Lung (tissue), 12 donors: ENCODE results near the gene COG5. TPM values are rescaled to one million over a fixed set of nuclear protein-coding genes. Genes with fewer than 3 reads are reported as not detected.

Source experiments
- ATAC-seq: fragments of 200-7000 bp; cut with Tn5 transposase; one replicate; pipeline ENCODE4 v1.9.1; 2020; ENCODE audit warnings: moderate number of reproducible peaks; ENCODE audit not compliant: insufficient read depth, low FRiP score
- DNase-seq, 3 donors: peaks; one replicate each; pipeline ENCODE4 v3.0.0-alpha.2; 2013 to 2017
- H3K27ac ChIP-seq, 2 donors: one replicate each; pipeline ENCODE4 v1.5.1; 2013; ENCODE audit warnings: mild to moderate bottlenecking in 2 of 2, moderate library complexity in 2 of 2, control low read depth in 1 of 2, inconsistent platforms in 1 of 2, low read depth in 1 of 2, low read length in 1 of 2
- H3K27me3 ChIP-seq, 3 donors: one replicate each; pipeline ENCODE4 v1.5.1; 2013; ENCODE audit warnings: low read length in 2 of 3; ENCODE audit not compliant: control insufficient read depth in 3 of 3, insufficient read depth in 3 of 3
- H3K36me3 ChIP-seq, 4 donors: one replicate each; pipeline ENCODE4 v1.5.1; 2013; ENCODE audit warnings: low read length in 4 of 4, mild to moderate bottlenecking in 1 of 4, moderate library complexity in 1 of 4; ENCODE audit not compliant: control insufficient read depth in 4 of 4, insufficient read depth in 4 of 4
- H3K4me1 ChIP-seq, 5 donors: one replicate each; pipeline ENCODE4 v1.5.1; 2013; ENCODE audit warnings: low read length in 5 of 5, mild to moderate bottlenecking in 2 of 5, moderate library complexity in 1 of 5; ENCODE audit not compliant: control insufficient read depth in 5 of 5, insufficient read depth in 5 of 5
- H3K4me3 ChIP-seq: one replicate; pipeline ENCODE4 v1.5.1; 2013; ENCODE audit warnings: mild to moderate bottlenecking, control low read depth, moderate library complexity
- H3K9ac ChIP-seq, 2 donors: one replicate each; pipeline ENCODE4 v1.5.1; 2013; ENCODE audit warnings: low read length in 2 of 2, control low read depth in 1 of 2; ENCODE audit not compliant: insufficient read depth in 1 of 2
- H3K9me3 ChIP-seq, 4 donors: one replicate each; pipeline ENCODE4 v1.5.1; 2013; ENCODE audit warnings: low read length in 3 of 4, mild to moderate bottlenecking in 1 of 4, moderate library complexity in 1 of 4; ENCODE audit not compliant: control insufficient read depth in 4 of 4, insufficient read depth in 3 of 4
- WGBS, 2 donors: extraction: QIAGEN DNeasy Blood & Tissue Kit; methylation state at CpG; one replicate each; pipeline ENCODE4 v1.1.7; 2013; 5-methylcytosine and 5-hydroxymethylcytosine counted together
- polyA plus RNA-seq, 2 donors: library from polyadenylated mRNA; stranded (reverse); fragments of 200-250 nt; gene quantifications; one replicate each; pipeline ENCODE4 v1.2.1, GENCODE V29; 2013
- total RNA-seq, 2 donors: library from RNA; depleted of rRNA in 1 of 2; stranded (reverse); fragments of >200 nt in 1 of 2; gene quantifications; one replicate each; pipeline ENCODE4 v1.2.1, GENCODE V29; 2014 to 2021
- TF ChIP-seq, protein P1 (sequence below): IDR thresholded peaks from 2 replicates; pipeline ENCODE4 v1.5.1; 2012; ENCODE audit warnings: mild to moderate bottlenecking; ENCODE audit errors: control extremely low read depth, extremely low read depth
- donor health status: control.
- donor health status: control.
- donor health status: Bipolar disorder and iron deficiency.
- donor health status: healthy.
- donor health status: DM: yes; HTN: yes; CAD: no.

The COG5 gene
- total and polyA plus RNA-seq, 4 donors = 5.6 to 101 (median 27.2) TPM

DNA sequence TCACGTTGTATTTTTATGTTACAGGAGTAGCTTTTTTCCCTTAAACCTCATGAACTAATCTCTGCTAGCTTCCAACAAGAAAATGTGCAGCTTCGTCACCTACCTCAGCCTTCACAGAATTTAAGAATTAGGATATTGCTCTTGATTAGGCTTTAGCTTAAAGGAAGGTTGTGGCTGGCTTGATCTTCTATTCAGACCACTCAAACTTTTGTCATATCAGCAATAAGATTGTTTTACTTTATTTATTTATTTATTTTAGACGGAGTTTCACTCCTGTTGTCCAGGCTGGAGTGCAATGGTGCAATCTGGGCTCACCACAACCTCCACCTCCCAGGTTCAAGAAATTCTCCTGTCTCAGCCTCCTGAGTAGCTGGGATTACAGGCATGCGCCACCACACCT lies 219.4 kb downstream of the COG5 start:
- 95 to 98% methylated on average over 4 of the region's 4 CpGs for WGBS, 2 donors
- TF ChIP-seq, protein P1, sequence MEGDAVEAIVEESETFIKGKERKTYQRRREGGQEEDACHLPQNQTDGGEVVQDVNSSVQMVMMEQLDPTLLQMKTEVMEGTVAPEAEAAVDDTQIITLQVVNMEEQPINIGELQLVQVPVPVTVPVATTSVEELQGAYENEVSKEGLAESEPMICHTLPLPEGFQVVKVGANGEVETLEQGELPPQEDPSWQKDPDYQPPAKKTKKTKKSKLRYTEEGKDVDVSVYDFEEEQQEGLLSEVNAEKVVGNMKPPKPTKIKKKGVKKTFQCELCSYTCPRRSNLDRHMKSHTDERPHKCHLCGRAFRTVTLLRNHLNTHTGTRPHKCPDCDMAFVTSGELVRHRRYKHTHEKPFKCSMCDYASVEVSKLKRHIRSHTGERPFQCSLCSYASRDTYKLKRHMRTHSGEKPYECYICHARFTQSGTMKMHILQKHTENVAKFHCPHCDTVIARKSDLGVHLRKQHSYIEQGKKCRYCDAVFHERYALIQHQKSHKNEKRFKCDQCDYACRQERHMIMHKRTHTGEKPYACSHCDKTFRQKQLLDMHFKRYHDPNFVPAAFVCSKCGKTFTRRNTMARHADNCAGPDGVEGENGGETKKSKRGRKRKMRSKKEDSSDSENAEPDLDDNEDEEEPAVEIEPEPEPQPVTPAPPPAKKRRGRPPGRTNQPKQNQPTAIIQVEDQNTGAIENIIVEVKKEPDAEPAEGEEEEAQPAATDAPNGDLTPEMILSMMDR = no peak

DNA sequence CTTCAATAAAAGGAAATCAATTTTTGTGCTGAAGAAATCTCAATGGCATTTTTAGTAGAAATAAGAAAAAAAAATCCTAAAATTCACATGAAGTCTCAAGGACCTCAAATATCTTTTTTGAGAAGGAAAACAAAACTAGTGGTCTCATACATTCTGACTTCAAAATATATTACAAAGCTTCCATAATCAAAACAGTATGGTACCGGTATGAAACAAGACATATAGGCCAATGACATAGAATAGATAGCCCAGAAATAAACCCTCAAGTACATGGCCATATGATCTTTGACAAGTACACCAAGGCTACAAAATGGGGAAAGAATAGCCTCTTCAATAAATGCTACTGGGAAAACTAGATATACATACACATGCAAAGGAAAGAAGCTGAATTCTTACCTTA lies 225.6 kb downstream of the COG5 start:
- TF ChIP-seq, protein P1 = no peak
- DNase-seq (no peak), ATAC-seq (no peak)
- Histone ChIP-seq H3K4me3 (no peak overlapping the region), H3K36me3 (no peaks in the 10 kb centered on the region), H3K4me1 (no peaks in the 10 kb centered on the region), H3K27ac (no peak overlapping the region), H3K9ac (no peak overlapping the region), H3K9me3 (peaks cover 0 to 4% (median 1%) of the 10 kb centered on the region in 4 donors), H3K27me3 (no peaks in the 10 kb centered on the region)
- 92 to 100% methylated on average over 1 of the region's 1 CpG for WGBS, 2 donors

More for the DNA sequence above, 219.4 kb downstream of the COG5 start:
- H3K9me3 ChIP-seq = peaks cover 0 to 5% (median 0%) of the 10 kb centered on the region in 4 donors
- H3K36me3 ChIP-seq = no peaks in the 10 kb centered on the region
- H3K27ac ChIP-seq = no peak overlapping the region
- no peak overlapping the region for H3K4me3 ChIP-seq
- H3K27me3 ChIP-seq = no peaks in the 10 kb centered on the region
- H3K4me1 ChIP-seq = no peaks in the 10 kb centered on the region
- no peak overlapping the region for H3K9ac ChIP-seq
- no peak for ATAC-seq
- no peak for DNase-seq

GRCh38 chr7:107332488-107333269 lies 231.0 kb downstream of the COG5 start:
- Histone ChIP-seq H3K27me3 (no peaks in the 10 kb centered on the region), H3K9me3 (peaks cover 0 to under 1% (median 0%) of the 10 kb centered on the region in 4 donors), H3K9ac (no peak overlapping the region), H3K36me3 (peaks cover 0 to 1% (median 0%) of the 10 kb centered on the region in 4 donors), H3K27ac (no peak overlapping the region), H3K4me1 (peaks cover 0 to 10% (median 0%) of the 10 kb centered on the region in 5 donors), H3K4me3 (no peak overlapping the region)
- no peak for ATAC-seq
- 11 to 38% methylated on average over 4 of the region's 4 CpGs for WGBS, 2 donors
- TF ChIP-seq, protein P1 = no peak
- peak in 1 of 3 donors; percentile 7 for DNase-seq
